GM19468 (cell line): Measurements from ENCODE around the gene LIN37.
"Not testable (repeated sequence)": the region's sequence is repeated elsewhere in the genome, so short reads cannot be mapped to it uniquely, and the experiment has no call there.

Source experiments
- ATAC-seq: cut with Tn5 transposase; IDR thresholded peaks from one replicate; pipeline ENCODE4 v1.9.1; 2021; ENCODE audit warnings: mild to moderate bottlenecking, moderate library complexity, moderate number of reproducible peaks; ENCODE audit not compliant: unreplicated experiment; ENCODE audit errors: extremely low read depth

Gene LIN37

GRCh38 chr19:35786299-35787160, 38.2 kb downstream of the LIN37 start:
- no peak for ATAC-seq

- no peak for ATAC-seq
These were observed 38.9 kb downstream of the LIN37 start for GRCh38 chr19:35787227-35787799.

DNA sequence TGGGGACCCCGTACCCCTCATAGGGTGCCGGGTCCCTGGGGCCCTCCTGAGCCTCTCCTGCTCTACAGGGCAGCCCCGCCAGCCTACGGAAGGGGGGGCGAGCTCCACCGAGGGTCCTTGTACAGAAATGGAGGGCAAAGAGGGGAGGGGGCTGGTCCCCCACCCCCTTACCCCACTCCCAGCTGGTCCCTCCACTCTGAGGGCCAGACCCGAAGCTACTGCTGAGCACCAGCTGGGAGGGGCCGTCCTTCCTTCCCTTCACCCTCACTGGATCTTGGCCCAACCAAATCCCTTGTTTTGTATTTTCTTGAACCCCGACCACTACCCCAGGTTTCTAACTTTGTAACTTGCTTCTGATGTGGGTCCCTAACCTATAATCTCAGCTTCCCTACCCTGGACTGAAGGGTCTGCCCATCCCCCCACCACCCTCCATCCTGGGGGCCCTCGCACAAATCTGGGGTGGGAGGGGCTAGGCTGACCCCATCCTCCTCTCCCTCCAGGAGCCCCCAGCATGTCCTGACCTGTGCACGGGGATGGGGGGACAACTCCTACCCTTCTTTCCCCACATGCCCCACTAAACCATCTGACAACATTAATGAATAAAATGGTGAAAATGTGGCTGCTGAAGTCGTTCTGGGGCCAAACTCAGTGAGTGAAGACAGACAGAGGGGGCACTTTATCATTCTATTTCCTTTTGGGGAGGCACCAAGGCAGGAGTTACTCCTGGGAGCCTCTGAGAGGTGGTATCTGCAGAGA, 40.0 kb downstream of the LIN37 start:
- no peak for ATAC-seq

- ATAC-seq = no peak
These were observed 41.0 kb downstream of the LIN37 start for GRCh38 chr19:35789195-35789977.

- no peak for ATAC-seq
These were observed 41.9 kb downstream of the LIN37 start for GRCh38 chr19:35789978-35790944.

GRCh38 chr19:35790981-35791813, 42.8 kb downstream of the LIN37 start:
- no peak for ATAC-seq

DNA sequence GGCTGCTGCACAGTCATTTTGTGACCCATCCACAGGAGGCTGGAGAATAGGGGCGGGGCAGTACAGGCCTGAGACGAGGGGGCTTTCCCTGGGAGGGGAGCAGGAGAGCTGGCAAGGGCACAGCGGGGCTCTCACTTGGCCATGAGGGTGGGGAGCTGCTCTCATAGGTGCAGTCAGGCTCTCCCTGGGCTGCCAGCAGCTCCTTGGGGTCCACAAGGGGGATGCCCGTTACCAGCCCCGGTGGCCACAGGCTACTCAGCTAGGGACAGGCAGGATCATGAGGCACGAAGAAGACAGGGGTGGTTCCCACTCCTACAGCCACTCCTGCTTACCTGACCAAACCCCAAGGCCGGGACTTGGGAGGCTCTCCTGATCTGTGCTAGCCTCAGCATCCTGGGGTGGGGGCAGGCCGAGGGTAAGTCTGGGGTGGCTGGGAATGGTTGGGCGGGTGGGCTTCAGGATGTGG, 43.5 kb downstream of the LIN37 start:
- no peak for ATAC-seq

DNA sequence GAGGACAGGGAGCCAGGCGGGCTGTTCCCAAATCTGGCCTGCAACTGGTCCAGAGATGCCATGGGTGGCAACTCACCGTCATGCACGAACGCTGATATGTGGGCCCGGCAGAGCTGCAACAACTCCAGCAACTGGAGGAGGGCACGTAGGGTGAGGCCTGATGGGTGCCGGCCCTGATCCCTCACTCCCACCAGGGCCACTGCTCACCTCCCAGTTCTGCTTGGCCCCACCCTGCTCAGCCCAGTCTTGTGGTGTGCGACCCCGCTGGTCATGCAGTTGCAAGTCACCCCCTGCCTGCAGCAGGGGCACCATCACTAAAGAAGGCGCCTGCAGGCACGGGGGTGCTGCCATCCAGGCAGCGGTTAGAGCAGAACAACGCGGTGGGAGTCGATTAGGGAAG, 43.9 kb downstream of the LIN37 start:
- ATAC-seq = no peak

DNA sequence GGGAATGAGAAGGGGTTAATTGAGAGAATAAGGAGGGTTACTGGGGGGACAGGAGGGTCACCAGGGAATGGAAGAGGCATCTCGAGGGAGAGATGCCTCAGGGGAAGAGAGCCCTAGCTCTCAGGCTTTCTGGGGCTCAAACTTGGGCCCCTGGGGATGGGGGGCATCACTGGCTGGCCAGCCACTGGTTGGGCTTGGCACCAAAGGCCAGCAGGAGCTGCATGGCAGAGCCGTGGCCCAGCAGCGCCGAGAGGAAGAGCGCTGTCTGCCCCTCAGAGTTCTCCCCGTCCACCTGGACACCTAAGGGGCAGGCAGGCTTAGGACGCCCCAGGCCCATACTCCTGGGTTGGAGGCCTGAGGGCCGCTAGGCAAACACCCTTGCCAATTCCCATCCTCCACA, 44.5 kb downstream of the LIN37 start:
- ATAC-seq = no peak

GRCh38 chr19:35793381-35794165, 45.2 kb downstream of the LIN37 start:
- no peak for ATAC-seq

DNA sequence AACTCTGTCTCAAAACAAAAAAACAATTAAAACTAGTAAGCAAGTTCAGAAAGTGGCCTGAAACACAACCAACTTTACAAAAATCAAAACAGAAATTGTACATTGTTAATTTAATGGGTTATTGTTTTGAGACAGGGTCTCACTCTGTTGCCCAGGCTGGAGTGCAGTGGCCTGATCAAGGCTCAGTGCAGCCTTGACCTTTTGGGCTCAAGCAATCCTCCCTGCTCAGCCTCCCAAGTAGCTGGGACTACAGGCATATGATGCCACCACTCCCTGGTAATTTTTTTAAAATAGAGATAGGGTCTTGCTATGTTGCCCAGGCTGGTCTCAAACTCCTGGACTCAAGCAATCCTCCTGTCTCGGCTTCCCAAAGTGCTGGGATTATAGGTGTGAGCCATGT, 47.2 kb downstream of the LIN37 start:
- not testable (repeated sequence) for ATAC-seq

- no peak for ATAC-seq
These were observed 48.5 kb downstream of the LIN37 start for GRCh38 chr19:35796645-35797542.

- ATAC-seq = no peak
These were observed 49.3 kb downstream of the LIN37 start for GRCh38 chr19:35797663-35798062.

- ATAC-seq = no peak
These were observed 53.5 kb downstream of the LIN37 start for GRCh38 chr19:35801828-35802227.
